PFSK-1 (cell line): Measurements from ENCODE around the gene TMEM212.

Experiments used
- POLR2AphosphoS5 ChIP-seq: IDR thresholded peaks from 2 replicates; pipeline ENCODE4 v1.6.1; 2012; ENCODE audit warnings: low read depth, mild to moderate bottlenecking, control low read depth, low read length, moderate library complexity
- SIN3A ChIP-seq: IDR thresholded peaks from 2 replicates; pipeline ENCODE4 v1.6.1; 2012; ENCODE audit warnings: mild to moderate bottlenecking, low read length, moderate library complexity, borderline replicate concordance; ENCODE audit not compliant: insufficient read depth
- TAF1 ChIP-seq: IDR thresholded peaks from 2 replicates; pipeline ENCODE4 v1.6.1; 2012; ENCODE audit warnings: low read length, control low read depth, borderline replicate concordance; ENCODE audit not compliant: insufficient read depth
- TF ChIP-seq, protein P1 (sequence below), 2 experiments: IDR thresholded peaks; 2 replicates each; pipeline versions ENCODE4 v1.6.1 to v1.8.0; 2011 to 2012; ENCODE audit warnings: low read depth in 2 of 2, low read length in 2 of 2, control low read depth in 1 of 2, inconsistent platforms in 1 of 2, mild to moderate bottlenecking in 1 of 2, moderate library complexity in 1 of 2; ENCODE audit not compliant: insufficient read depth in 1 of 2

GRCh38 chr3:171862392-171862791, 19.2 kb downstream of the TMEM212 start:
- TF ChIP-seq, protein P1, sequence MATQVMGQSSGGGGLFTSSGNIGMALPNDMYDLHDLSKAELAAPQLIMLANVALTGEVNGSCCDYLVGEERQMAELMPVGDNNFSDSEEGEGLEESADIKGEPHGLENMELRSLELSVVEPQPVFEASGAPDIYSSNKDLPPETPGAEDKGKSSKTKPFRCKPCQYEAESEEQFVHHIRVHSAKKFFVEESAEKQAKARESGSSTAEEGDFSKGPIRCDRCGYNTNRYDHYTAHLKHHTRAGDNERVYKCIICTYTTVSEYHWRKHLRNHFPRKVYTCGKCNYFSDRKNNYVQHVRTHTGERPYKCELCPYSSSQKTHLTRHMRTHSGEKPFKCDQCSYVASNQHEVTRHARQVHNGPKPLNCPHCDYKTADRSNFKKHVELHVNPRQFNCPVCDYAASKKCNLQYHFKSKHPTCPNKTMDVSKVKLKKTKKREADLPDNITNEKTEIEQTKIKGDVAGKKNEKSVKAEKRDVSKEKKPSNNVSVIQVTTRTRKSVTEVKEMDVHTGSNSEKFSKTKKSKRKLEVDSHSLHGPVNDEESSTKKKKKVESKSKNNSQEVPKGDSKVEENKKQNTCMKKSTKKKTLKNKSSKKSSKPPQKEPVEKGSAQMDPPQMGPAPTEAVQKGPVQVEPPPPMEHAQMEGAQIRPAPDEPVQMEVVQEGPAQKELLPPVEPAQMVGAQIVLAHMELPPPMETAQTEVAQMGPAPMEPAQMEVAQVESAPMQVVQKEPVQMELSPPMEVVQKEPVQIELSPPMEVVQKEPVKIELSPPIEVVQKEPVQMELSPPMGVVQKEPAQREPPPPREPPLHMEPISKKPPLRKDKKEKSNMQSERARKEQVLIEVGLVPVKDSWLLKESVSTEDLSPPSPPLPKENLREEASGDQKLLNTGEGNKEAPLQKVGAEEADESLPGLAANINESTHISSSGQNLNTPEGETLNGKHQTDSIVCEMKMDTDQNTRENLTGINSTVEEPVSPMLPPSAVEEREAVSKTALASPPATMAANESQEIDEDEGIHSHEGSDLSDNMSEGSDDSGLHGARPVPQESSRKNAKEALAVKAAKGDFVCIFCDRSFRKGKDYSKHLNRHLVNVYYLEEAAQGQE (IDR thresholded peaks at IDR 0.05; ENCODE audit: insufficient read depth in 1 of 2, low read depth in 2 of 2, low read length in 2 of 2) = no peak
- no peak for TF ChIP-seq POLR2AphosphoS5
- TF ChIP-seq TAF1 = no peak
- TF ChIP-seq SIN3A = no peak
